ENCODE measurements around the gene SNRPB.

DNA sequence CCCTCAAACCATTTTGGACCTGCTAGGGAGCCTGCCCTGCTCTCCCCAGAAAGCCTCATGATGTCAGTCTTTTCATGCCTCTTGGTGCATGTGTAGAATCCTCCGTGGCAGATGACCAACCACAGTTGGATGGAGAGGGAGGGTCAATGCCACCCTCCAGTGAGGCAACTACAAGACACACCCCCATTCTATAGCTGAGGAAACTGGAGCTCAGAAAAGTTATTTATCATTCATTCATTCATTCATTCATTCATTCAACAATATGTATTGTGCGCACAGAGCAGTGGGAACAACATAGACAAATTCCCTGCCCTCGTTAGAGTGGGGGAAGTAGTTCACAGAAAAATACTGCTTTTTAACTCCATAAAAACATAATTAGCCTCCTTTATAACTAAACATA, 16.8 kb downstream of the SNRPB start:
- no peak for TF ChIP-seq CEBPB (IDR thresholded peaks at IDR 0.05)
- TF ChIP-seq EP300 (IDR thresholded peaks at IDR 0.05), result no peak
- TF ChIP-seq CTCF (IDR thresholded peaks at IDR 0.05), result no peak
- TF ChIP-seq HDAC2 (IDR thresholded peaks at IDR 0.05), result no peak
- no peak for TF ChIP-seq POLR2A (IDR thresholded peaks at IDR 0.05; ENCODE audit: low read length)

All from A549 (cell line).